Midbrain (tissue), 1 donor: ENCODE measurements around the gene RAB1B.
"Not testable (repeated sequence)": the region's sequence is repeated elsewhere in the genome, so short reads cannot be mapped to it uniquely, and the experiment has no call there.

Experiments used
- DNase-seq: peaks from one replicate; lab custom pipeline; 2025; lab: John Stamatoyannopoulos, UW

The RAB1B gene

DNA sequence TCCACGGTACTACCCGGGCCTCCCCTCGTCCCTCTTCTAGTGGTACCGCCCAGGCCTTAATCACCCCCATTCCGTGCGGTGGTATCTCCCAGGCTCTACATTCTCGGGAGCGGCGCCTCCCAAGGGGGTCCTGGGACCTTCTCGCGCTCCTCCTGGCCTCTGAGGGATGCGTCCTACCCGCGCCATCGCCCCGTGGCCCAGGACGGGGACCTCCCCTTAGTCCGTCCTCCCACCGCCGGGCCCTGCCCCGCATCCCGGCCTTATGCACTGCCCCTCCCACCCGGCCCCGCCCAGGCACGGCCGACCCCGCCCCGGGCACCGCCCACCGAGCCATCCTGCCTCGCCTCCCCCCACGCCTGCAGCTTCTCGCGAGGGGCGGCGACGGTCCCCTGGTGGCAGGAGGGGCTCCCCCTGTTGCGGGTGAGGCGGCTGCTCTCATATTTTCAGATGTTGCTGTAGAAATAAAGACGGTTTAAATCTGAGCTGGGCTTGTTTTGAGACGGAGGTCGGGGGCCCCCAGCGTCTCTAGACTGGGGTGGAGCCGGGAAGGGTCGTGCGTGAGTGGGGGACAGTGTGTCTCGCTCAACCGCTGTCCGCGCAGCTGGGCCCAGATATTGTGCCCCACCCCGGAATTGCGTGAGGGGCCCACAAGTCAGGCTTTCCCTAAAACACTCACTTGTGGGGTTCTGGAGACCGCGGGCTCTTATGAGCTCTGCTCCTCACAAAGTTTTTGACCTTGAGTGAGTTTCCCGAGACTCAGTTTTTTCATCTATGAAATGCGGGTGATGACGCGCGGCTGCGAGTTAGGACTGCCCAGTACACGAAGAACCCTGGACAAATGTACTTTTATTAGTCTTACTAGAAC is 828 bp upstream of the RAB1B start:
- peak; percentile 82 for DNase-seq

- no peak for DNase-seq
Measured at GRCh38 chr11:66268952-66269905, 790 bp downstream of the RAB1B start.

DNA sequence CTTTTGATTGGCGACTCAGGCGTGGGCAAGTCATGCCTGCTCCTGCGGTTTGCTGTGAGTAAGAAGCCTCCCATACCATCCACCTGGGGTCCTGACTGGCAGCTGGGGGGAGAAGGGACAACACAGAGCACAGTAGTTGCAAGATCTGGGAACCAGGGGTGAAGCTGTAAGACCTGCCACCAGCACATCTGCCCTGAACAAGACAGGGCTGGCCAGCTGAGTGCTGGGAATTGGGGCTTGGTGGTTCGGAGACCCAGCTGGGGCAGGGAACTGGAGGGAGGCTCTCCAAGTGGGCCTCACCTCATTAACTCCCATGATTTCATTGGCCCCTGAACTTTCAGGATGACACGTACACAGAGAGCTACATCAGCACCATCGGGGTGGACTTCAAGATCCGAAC is 3.4 kb downstream of the RAB1B start:
- no peak for DNase-seq

DNA sequence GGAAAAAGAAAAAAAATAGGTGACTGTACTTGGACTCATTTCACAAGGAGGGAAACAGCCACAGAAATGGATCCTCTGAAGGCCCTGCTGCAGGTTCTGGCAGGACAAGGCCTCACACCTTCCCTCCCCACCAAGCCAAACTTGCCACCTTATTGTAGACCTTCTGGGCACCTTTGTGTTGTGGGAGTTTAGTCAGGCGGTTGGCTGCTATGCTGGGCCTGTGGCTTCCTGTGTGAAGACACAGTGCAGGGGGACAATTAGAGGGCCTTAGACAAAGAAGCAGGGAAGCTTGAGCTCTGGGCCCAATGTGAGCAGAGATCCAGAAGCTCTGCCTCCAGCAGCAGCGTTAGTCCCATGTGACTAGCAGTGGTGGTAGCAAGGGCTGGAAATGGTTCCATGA is 4.2 kb downstream of the RAB1B start:
- DNase-seq = no peak

- no peak for DNase-seq
Measured at GRCh38 chr11:66274219-66274618, 5.8 kb downstream of the RAB1B start.

GRCh38 chr11:66275396-66275795 is 7.0 kb downstream of the RAB1B start:
- DNase-seq = no peak

GRCh38 chr11:66275984-66276612 is 7.7 kb downstream of the RAB1B start:
- no peak for DNase-seq

DNA sequence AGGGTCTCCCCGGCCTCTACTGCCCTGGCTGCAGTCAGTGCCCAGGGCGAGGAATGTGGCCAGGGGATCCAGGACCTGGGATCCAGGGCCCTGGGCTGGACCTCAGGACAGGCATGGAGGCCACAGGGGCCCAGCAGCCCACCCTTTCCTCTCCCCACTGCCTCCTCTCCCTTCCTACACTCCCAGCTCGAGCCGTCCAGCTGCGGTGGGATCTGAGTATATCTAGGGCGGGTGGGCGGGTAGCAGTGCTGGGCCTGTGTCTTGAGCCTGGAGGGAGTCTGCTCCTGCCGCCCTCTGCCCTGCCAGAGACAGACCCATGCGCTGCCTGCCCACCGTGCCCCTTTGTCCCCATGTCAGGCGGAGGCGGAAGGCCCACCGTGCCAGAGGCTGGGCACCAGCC is 8.2 kb downstream of the RAB1B start:
- not testable (repeated sequence) for DNase-seq

GRCh38 chr11:66277064-66277463 is 8.6 kb downstream of the RAB1B start:
- DNase-seq = not testable (repeated sequence)

DNA sequence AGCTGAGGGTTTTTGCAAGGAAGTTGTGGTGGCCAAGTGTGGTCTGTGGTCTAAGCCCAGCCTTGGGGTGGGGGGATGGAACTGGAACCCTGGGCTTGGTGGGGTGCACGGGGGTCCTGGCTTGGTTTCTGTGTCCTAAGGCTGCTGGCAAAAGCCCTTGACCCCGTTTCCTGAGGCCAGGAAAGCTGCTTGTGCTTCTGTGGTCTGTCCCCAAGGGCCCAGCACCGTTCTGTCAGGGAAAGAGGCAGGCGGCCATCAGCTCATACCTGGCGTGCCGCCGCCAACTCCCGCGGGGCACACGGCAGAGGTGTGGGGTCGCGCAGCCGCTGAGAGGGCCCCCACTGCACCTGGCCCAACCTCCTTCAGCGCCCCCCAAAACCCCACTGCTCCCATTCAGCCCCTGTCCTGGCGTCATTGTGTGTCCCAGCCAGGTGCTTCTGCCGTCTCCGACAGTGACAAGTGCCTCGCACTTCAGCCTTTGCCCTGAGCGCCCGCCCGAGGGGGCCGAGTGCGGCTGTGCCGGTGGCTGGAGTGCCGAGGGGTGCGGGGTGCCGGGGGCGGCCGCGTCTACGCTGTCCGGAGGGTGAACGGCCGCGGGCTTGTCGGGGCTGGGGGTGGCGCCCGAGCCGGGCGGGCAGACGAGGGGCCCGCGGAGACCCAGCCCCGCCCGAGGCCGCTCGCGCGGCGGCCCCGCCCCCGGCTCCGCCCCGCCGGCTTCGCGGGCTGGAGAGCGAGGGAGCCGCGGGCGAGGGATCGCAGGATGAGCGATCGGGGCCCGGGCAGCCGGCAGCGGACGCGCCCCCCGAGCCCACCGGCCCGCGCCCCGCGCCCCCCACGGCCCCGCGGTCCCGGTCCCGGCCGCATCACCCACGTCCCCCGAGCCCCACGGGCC is 9.3 kb downstream of the RAB1B start, which contains the start of gene CNIH2:
TSS of gene CNIH2 (plus strand) at position 705 of the 892 bp plus-strand sequence. CDS start 282 bp downstream, outside the sequence.
- DNase-seq = peak; percentile 15

- DNase-seq = no peak
Measured at GRCh38 chr11:66278363-66279091, 10.1 kb downstream of the RAB1B start.

GRCh38 chr11:66279092-66279734 is 10.8 kb downstream of the RAB1B start:
- DNase-seq = no peak

DNA sequence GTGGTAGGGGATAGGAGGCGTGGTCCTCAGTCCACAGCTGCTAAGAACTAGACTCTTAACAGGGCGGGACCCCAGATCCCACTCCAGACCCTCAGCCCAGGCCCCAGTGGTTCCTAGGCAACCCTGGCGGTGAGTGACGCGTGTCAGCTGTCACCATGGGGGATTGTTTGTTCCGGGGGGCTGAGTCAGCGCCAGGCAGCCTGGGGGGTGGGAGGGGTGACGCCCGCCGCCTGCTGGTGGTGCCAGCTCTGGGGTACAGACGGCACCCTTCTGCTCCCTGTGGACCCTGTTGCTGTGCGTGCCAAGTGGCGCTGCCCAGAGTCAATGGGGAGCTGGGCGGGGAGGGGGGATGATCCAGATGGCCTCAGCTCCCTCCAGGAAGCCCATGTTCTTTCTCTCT is 12.0 kb downstream of the RAB1B start:
- no peak for DNase-seq

DNA sequence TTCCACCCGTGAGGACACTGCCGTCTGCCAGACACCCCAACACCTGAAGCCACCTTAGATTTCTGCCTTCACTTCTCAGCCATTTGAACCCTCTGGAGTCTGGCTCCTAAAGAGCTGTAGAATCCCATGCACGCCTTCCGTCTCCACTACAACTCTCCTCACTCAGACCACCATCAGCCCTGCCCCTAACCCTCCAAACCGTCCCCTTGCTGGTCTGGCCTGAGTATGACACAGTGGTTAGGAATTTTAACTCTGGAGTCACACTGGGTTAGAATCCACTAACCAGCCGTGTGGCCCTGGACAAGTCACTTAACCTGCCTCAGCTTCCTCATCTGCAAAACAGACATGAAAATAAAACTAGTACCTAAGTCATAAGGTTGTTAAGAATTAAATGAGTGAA is 12.6 kb downstream of the RAB1B start:
- no peak for DNase-seq

DNA sequence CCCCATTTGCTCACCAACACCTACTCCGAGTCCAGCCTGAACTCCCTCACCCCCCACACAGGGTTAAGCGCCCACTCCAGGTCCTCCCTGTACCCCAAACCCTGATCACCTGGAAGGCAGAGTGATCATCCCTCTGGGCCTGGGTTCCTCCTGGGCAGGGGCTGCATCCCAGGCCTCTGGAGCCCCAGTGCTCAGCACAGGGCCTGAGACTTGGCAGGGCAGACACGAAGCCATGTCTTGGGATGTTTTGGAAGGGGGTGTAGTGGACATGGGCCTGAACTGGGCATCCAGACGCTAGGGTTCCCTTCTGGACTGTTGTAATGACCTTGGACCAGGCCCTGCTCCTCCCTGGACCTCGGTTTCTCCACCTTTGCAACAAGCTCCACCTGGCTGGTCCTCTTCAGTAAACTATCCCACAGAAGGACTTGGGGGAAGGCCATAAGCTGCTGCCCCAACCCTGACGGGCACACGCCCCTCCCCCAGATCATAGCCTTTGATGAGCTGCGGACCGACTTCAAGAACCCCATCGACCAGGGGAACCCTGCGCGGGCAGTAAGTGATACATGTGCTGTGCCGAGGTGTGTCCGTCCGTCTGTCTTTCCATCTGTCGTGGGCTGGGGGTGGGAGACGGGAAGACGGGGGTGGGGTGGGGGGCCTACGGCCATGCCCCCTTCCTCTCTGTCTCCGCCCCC is 13.5 kb downstream of the RAB1B start:
- DNase-seq = no peak

- DNase-seq = peak; percentile 98
Measured at GRCh38 chr11:66282468-66283455, 14.3 kb downstream of the RAB1B start.

DNA sequence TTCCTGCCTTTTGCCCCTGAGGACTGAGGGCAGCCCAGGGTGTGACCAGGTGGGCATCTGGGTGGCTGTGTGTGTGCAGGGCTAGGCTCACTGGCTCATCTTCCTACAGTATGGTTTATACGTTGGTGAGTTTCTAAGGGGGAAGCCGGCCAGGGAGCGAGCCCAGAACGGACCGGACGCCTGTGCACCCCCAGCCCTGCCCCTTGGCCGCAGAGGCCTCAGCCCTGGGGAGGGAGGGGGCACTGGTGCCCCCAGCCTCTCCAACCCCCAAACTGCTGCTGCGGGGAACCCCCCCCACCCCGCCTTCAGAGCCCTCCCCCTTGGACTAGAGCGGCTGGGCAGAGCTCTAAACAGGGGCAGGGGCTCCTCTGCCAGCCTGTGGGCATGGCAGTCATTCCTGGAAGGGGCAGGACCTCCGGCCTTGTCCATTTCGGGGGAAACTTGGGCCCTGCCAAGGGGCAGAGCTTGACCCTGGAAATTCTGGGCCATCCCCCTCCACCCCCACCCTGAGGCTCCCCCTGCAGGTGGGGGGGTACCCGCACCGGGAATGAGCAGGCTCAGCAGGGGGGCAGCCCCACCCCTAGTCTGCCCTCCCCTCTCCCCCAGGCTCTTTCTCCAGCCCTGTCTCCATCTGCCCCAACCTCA is 15.1 kb downstream of the RAB1B start:
- DNase-seq = no peak
